Right lobe of liver (tissue), 6 donors: ENCODE results near the gene GIPR. TPM values are rescaled to one million over a fixed set of nuclear protein-coding genes. Genes with fewer than 3 reads are reported as not detected.

ENCODE experiments used
- ATAC-seq, 4 donors: fragments of 200-7000 bp; cut with Tn5 transposase; one replicate each; pipeline ENCODE4 v1.9.1; 2020; ENCODE audit warnings: mild to moderate bottlenecking in 4 of 4, moderate library complexity in 4 of 4
- DNase-seq, 3 donors: peaks; one replicate each; pipeline ENCODE4 v3.0.0-alpha.2; 2020
- H3K27ac ChIP-seq, 3 donors: fragments of 200-600 bp; one replicate each; pipeline ENCODE4 v1.8.0; 2022
- H3K27me3 ChIP-seq, 2 donors: fragments of 200-600 bp; one replicate each; pipeline ENCODE4 v1.8.0; 2022
- H3K36me3 ChIP-seq, 4 donors: fragments of 200-600 bp; sonication (generic) in 1 of 4; one replicate each; pipeline versions ENCODE4 v1.5.1 to v1.8.0; 2017 to 2022; ENCODE audit warnings: control low read depth in 1 of 4
- H3K4me1 ChIP-seq, 4 donors: fragments of 200-600 bp; sonication (generic) in 1 of 4; one replicate each; pipeline versions ENCODE4 v1.5.1 to v1.8.0; 2017 to 2022; ENCODE audit warnings: control low read depth in 1 of 4
- H3K4me3 ChIP-seq, 3 donors: fragments of 200-600 bp; one replicate each; pipeline ENCODE4 v1.8.0; 2022
- H3K9me3 ChIP-seq, 4 donors: fragments of 200-600 bp; sonication (generic) in 1 of 4; one replicate each; pipeline versions ENCODE4 v1.5.1 to v1.8.0; 2017 to 2022; ENCODE audit warnings: control low read depth in 1 of 4
- POLR2A ChIP-seq: fragments of 450-650 bp; IDR thresholded peaks from one replicate; pipeline ENCODE4 v1.6.1; 2017; ENCODE audit warnings: antibody characterized with exemption, mild to moderate bottlenecking
- WGBS: methylation state at CpG from one replicate; pipeline ENCODE4 v1.1.6; 2018; ENCODE audit warnings: low coverage, low lambda C conversion rate; ENCODE audit not compliant: insufficient coverage; ENCODE audit errors: missing lambda C conversion rate; 5-methylcytosine and 5-hydroxymethylcytosine counted together
- intact Hi-C, 2 donors: fragments of 100-400 bp; cut with DNase I; formaldehyde crosslinking; loops; one replicate each; pipeline versions ENCODE4 v1.11.2 to v1.14.1; 2022
- total RNA-seq, 6 experiments: library from RNA; depleted of rRNA in 2 of 6; stranded (reverse); fragments of >200 nt in 2 of 6; fragmentation: NEBNext Ultra II Directional in 3 of 6; extraction: Animal tissue kit (Norgen Biotek cat#: 25700) in 3 of 6; gene quantifications; one replicate each; pipeline versions ENCODE4 v1.1.0 to v1.2.4, GENCODE V29; 2016 to 2023
- TF ChIP-seq, protein P1 (sequence below), 4 donors: fragments of 200-600 bp in 3 of 4; fragments of 450-650 bp in 1 of 4; IDR thresholded peaks; one replicate each; pipeline versions ENCODE4 v1.5.1 to v1.8.0; 2016 to 2022; ENCODE audit warnings: antibody characterized with exemption in 4 of 4, mild to moderate bottlenecking in 2 of 4
- donor health status: DM: no; HTN: yes; CAD: no.
- donor health status: DM: no; HTN: no; CAD: no.
- donor health status: DM: no; HTN: no; CAD: no.
- donor health status: DM: no; HTN: yes; CAD: no.
- donor health status: DM: no; HTN: yes; CAD: no.

The GIPR gene
- total RNA-seq, 6 experiments from 2014 or later, result 0.07 to 0.23 (median 0.18) TPM; not detected in 2

DNA sequence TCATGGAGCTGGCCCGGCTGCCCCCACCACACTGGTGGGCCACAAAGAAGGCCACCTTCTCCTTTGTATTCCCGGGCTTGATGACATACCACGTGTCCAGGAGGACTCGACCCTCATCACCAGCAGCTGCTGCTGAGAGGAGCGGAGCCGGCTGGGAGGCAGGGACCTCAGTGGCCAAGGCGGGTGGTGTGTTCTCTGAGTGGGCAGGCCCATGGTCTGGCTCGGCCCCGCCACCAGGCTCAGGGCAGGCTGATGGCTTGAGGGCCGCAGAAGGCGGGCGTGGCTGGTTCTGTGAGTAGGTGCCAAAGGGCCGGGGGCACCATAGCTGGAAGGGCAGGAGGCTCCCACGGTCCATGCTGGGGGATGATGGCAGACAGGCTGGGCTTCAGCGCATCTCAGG is 45.1 kb downstream of the GIPR start:
- H3K27me3 ChIP-seq, result no peaks in the 10 kb centered on the region
- H3K4me3 ChIP-seq, result no peak overlapping the region
- H3K36me3 ChIP-seq, result peaks cover 0 to 18% (median under 1%) of the 10 kb centered on the region in 4 donors
- H3K9me3 ChIP-seq, result no peaks in the 10 kb centered on the region
- no peak for ATAC-seq
- intact Hi-C loops, result no loop called here
- H3K27ac ChIP-seq, result no peak overlapping the region
- H3K4me1 ChIP-seq, result peaks cover 0 to 10% (median 2%) of the 10 kb centered on the region in 4 donors
- no peak for DNase-seq
- no peak for TF ChIP-seq POLR2A
- TF ChIP-seq, protein P1, sequence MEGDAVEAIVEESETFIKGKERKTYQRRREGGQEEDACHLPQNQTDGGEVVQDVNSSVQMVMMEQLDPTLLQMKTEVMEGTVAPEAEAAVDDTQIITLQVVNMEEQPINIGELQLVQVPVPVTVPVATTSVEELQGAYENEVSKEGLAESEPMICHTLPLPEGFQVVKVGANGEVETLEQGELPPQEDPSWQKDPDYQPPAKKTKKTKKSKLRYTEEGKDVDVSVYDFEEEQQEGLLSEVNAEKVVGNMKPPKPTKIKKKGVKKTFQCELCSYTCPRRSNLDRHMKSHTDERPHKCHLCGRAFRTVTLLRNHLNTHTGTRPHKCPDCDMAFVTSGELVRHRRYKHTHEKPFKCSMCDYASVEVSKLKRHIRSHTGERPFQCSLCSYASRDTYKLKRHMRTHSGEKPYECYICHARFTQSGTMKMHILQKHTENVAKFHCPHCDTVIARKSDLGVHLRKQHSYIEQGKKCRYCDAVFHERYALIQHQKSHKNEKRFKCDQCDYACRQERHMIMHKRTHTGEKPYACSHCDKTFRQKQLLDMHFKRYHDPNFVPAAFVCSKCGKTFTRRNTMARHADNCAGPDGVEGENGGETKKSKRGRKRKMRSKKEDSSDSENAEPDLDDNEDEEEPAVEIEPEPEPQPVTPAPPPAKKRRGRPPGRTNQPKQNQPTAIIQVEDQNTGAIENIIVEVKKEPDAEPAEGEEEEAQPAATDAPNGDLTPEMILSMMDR (IDR thresholded peaks at IDR 0.05), result no peak
- no CpG with 5 or more reads among the region's 15 CpGs for WGBS

DNA sequence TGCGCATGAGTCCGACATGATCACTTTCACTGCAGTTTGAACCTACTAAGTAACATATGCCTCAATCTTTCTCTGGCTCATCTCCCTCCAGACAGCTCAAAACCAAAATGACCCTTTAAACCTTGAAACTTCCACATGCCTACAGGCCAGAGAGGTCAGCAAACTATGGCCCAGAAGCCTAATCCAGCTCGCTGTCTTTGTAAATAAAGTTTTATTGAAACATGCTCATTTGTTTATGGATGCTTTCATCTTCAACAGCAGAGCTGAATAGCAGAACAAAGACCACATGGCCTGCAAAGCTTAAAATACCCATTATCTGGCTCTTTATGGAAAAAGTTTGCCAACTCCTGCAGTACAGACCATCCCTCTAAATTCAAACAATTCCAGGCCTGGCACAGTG is 47.1 kb downstream of the GIPR start:
- no peak for DNase-seq
- 55% methylated on average over 2 of the region's 3 CpGs for WGBS
- H3K4me1 ChIP-seq, result peaks cover 0 to 13% (median 4%) of the 10 kb centered on the region in 4 donors

DNA sequence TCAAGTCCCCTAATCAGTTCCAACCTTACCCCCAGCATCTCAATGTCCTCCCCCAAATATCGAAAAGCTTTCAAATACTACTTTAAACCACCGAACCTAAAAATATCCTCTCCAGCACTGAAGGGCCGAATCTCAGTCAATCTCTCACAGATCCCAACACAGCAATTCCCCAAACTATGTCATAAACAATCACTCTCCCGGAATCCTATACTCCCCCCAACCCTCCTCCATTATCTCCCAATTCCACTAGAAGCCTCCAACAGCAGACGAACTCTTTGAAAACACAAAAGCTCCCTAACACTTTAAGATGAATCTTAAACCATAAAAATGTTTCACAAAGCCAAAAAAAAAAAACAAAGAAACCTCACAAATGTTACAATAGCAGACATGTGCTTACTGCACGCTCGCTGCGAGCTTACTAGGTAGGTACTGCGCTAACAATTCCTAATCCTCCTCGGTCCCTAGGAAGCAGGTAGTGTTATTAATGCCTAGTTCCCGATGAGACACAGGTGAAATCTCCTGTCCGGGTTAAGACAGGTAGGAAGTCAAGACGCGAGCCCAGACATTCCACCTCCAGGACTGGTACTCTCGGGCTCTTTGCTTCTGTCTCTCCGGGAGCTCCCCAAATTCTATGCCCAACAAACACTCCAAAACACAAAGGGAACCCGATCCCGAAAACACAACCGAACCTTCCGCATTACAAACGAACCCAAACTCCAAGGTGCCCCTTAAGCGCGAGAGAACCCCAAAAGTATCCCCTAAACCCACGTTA is 48.5 kb downstream of the GIPR start:
- DNase-seq, result no peak
- Histone ChIP-seq H3K9me3 (no peaks in the 10 kb centered on the region), H3K27me3 (no peaks in the 10 kb centered on the region), H3K4me1 (peaks cover 0 to 23% (median 4%) of the 10 kb centered on the region in 4 donors), H3K36me3 (peaks cover 0 to 15% (median under 1%) of the 10 kb centered on the region in 4 donors), H3K4me3 (peak overlapping the region; percentile 59 to 64 (median 61)), H3K27ac (peak overlapping the region; percentile 81 to 96 (median 83))
- WGBS, result 2% methylated on average over 24 of the region's 24 CpGs
- intact Hi-C loops, result no loop called here
- peak in 2 of 4 donors; percentile 3 to 5 for ATAC-seq
- no peak for TF ChIP-seq POLR2A
- TF ChIP-seq, protein P1 (IDR thresholded peaks at IDR 0.05), result no peak

More for the DNA sequence above, 47.1 kb downstream of the GIPR start:
- Histone ChIP-seq H3K36me3 (peaks cover 0 to 18% (median under 1%) of the 10 kb centered on the region in 4 donors), H3K27me3 (no peaks in the 10 kb centered on the region), H3K4me3 (no peak overlapping the region), H3K9me3 (no peaks in the 10 kb centered on the region), H3K27ac (no peak overlapping the region)
- intact Hi-C loops, result no loop called here
- no peak for TF ChIP-seq POLR2A
- TF ChIP-seq, protein P1 (IDR thresholded peaks at IDR 0.05), result no peak
- no peak for ATAC-seq

DNA sequence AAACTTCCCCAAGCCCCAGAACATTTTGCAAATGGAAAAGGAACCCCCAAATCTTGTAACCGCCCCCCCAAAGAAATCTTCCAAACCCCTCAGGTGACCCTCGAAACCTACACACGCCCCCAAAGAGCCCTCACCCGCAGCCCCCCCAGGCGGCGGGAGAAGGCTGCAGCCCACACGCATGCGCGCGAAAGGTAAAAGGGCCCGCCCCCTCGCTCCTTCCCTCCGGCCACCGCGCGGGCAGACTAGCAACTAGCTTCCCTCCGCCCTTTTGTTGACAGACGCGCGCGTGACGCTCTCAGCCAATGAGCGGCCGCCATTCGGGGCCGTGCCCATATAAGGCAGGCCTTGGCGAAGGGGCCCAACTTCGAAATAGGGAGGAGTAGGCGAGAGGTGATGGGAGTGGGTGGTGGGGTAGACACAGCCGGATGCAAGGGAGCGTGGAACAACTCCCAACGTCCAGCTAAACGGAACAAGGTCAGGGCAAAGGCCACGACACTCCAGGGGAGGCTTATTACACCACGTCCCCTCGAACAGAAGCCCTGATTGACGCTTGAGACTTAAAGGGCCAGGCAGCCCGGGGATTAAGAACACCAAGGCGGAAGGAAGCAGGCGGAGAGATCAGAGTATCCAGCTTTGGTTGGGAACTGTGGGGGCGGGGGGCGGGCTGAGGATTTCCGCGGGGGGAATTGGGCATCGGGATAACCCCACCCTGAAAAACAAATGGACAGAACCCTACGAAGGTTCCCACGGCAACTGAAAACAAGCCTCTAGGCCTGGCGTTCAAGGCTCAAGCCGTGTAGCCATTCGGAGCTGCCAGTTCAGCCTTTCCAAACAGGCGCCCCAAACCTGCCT is 49.3 kb downstream of the GIPR start:
- H3K4me1 ChIP-seq, result peaks cover 0 to 25% (median 4%) of the 10 kb centered on the region in 4 donors
- WGBS, result 1% methylated on average over 26 of the region's 51 CpGs
- DNase-seq, result peak; percentile 99
- peak overlapping the region; percentile 59 to 64 (median 61) for H3K4me3 ChIP-seq
- H3K27ac ChIP-seq, result peak overlapping the region; percentile 88 to 97 (median 96)
- peak; percentile 91 to 96 (median 92) for ATAC-seq
- H3K9me3 ChIP-seq, result no peaks in the 10 kb centered on the region
- H3K27me3 ChIP-seq, result no peaks in the 10 kb centered on the region
- intact Hi-C loops, result no loop called here
- H3K36me3 ChIP-seq, result peaks cover 0 to 7% (median 0%) of the 10 kb centered on the region in 4 donors
- TF ChIP-seq POLR2A, result peak; percentile 65
- TF ChIP-seq, protein P1 (IDR thresholded peaks at IDR 0.05), result peak in 1 of 4 donors; percentile 13
